Gastrocnemius medialis (tissue), 4 donors: ENCODE results near the gene KDM2B.

Experiments
- CTCF ChIP-seq, 5 experiments: fragments of 450-650 bp in 3 of 5; fragments of 200-600 bp in 2 of 5; sonication (generic) in 2 of 5; IDR thresholded peaks in 4 of 5; conservative IDR thresholded peaks in 1 of 5; 1 replicate in 4 of 5; 2 replicates in 1 of 5; pipeline ENCODE4 v1.5.1; 2016 to 2019; ENCODE audit warnings: antibody characterized with exemption in 5 of 5, mild to moderate bottlenecking in 3 of 5, moderate library complexity in 3 of 5
- POLR2A ChIP-seq, 2 donors: fragments of 450-650 bp; IDR thresholded peaks; one replicate each; pipeline ENCODE4 v1.6.1; 2017; ENCODE audit warnings: antibody characterized with exemption in 2 of 2, mild to moderate bottlenecking in 2 of 2, moderate library complexity in 2 of 2

DNA sequence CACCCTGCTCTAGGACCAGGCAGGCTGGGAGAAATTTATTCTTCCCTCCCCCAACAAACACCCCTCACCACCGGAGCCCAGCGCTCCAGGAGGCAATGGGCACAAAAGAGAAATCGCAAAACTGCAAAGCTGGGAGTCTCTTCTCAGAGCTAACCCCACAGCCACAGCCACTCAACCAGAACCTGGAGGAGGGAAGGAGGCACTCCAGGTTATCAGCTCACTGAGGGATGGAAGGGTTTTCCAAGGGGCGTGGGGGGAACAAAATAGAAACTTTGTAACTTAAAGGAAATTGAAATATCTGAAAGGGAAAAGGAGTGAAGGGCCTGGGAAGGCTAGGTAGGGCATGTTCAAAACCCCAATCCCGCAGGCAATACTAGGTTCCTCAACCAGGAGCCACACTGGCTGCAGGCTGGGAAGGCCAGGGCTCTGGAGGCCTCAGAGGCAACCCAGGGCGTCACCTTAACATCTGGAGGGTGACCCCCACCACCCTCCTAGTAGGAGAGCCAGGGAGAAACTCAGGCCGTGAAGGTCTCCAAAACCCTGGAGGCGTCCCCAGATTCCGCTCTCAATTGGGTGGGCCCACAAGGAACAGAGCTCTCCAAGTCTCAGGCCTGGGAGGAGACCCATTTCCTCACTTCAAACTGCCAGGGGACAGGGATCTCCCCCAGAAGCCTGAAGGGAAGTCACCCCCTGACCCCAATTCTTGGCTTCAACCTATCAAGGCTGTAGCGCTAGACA lies 3.2 kb downstream of the KDM2B start:
- TF ChIP-seq POLR2A (IDR thresholded peaks at IDR 0.05) (no peak), CTCF (IDR thresholded peaks at IDR 0.05 in 4 of 5, conservative IDR thresholded peaks at IDR 0.05 in 1 of 5) (no peak)
